Peyer's patch (tissue), 4 donors: ENCODE results near the gene CR1L. TPM values are rescaled to one million over a fixed set of nuclear protein-coding genes. Genes with fewer than 3 reads are reported as not detected.
"Not testable (repeated sequence)": the region's sequence is repeated elsewhere in the genome, so short reads cannot be mapped to it uniquely, and the experiment has no call there.

Experiments
- DNase-seq, 3 donors: peaks; one replicate each; pipeline ENCODE4 v3.0.0-alpha.2; 2017 to 2019
- H3K27ac ChIP-seq, 4 donors: fragments of 200-600 bp; sonication (generic); one replicate each; pipeline ENCODE4 v1.5.1; 2016 to 2019
- H3K27me3 ChIP-seq, 2 donors: fragments of 200-600 bp; sonication (generic); one replicate each; pipeline ENCODE4 v1.5.1; 2019
- H3K36me3 ChIP-seq, 3 donors: fragments of 200-600 bp; sonication (generic); one replicate each; pipeline ENCODE4 v1.5.1; 2016 to 2019
- H3K4me1 ChIP-seq, 4 donors: fragments of 200-600 bp; sonication (generic); one replicate each; pipeline ENCODE4 v1.5.1; 2016 to 2019
- H3K4me3 ChIP-seq, 4 donors: fragments of 200-600 bp; sonication (generic); 1 replicate in 3 of 4; 2 replicates in 1 of 4; pipeline ENCODE4 v1.5.1; 2016 to 2019; ENCODE audit warnings: mild to moderate bottlenecking in 1 of 4
- H3K9me3 ChIP-seq, 4 donors: fragments of 200-600 bp; sonication (generic); one replicate each; pipeline ENCODE4 v1.5.1; 2016 to 2019; ENCODE audit warnings: mild to moderate bottlenecking in 1 of 4
- CTCF ChIP-seq, 6 experiments: fragments of 450-650 bp in 4 of 6; fragments of 200-600 bp in 2 of 6; sonication (generic) in 1 of 6; IDR thresholded peaks; one replicate each; pipeline ENCODE4 v1.5.1; 2017 to 2019; ENCODE audit warnings: antibody characterized with exemption in 6 of 6, mild to moderate bottlenecking in 3 of 6, moderate library complexity in 1 of 6
- POLR2A ChIP-seq, 2 donors: fragments of 450-650 bp; IDR thresholded peaks; one replicate each; pipeline ENCODE4 v1.5.1; 2017; ENCODE audit warnings: antibody characterized with exemption in 2 of 2, mild to moderate bottlenecking in 2 of 2, moderate library complexity in 2 of 2
- small RNA-seq, 2 donors: library from RNA; depleted of rRNA; stranded (forward); fragments of <200 nt; gene quantifications; one replicate each; pipeline ENCODE3, GENCODE V24; 2016
- total RNA-seq, 4 donors: library from RNA; depleted of rRNA; stranded (reverse); fragments of >200 nt; gene quantifications; one replicate each; pipeline ENCODE4 v1.1.0, GENCODE V29; 2016

CR1L gene
- total RNA-seq, 4 donors from 2014 or later: not detected

- Histone ChIP-seq H3K27ac (no peak overlapping the region), H3K27me3 (no peaks in the 10 kb centered on the region), H3K9me3 (no peaks in the 10 kb centered on the region), H3K36me3 (peaks cover 0 to 78% (median 0%) of the 10 kb centered on the region in 3 donors), H3K4me3 (no peak overlapping the region), H3K4me1 (no peaks in the 10 kb centered on the region)
- TF ChIP-seq POLR2A (IDR thresholded peaks at IDR 0.05): no peak
- no peak for TF ChIP-seq CTCF (IDR thresholded peaks at IDR 0.05)
- peak in 1 of 3 donors; percentile 34 for DNase-seq
Measured at GRCh38 chr1:207762622-207763021, 117.7 kb downstream of the CR1L start.

GRCh38 chr1:207763091-207763490, 118.2 kb downstream of the CR1L start:
- Histone ChIP-seq H3K36me3 (peaks cover 0 to 74% (median 0%) of the 10 kb centered on the region in 3 donors), H3K4me3 (no peak overlapping the region), H3K27me3 (no peaks in the 10 kb centered on the region), H3K27ac (no peak overlapping the region), H3K9me3 (no peaks in the 10 kb centered on the region), H3K4me1 (no peaks in the 10 kb centered on the region)
- DNase-seq: peak in 1 of 3 donors; percentile 35
- TF ChIP-seq POLR2A (IDR thresholded peaks at IDR 0.05): no peak
- no peak for TF ChIP-seq CTCF (IDR thresholded peaks at IDR 0.05)

- H3K27me3 ChIP-seq: no peaks in the 10 kb centered on the region
- no peak overlapping the region for H3K4me3 ChIP-seq
- H3K4me1 ChIP-seq: no peaks in the 10 kb centered on the region
- no peaks in the 10 kb centered on the region for H3K9me3 ChIP-seq
- H3K27ac ChIP-seq: no peak overlapping the region
- TF ChIP-seq POLR2A (IDR thresholded peaks at IDR 0.05) (no peak), CTCF (IDR thresholded peaks at IDR 0.05) (no peak)
- peaks cover 0 to 74% (median 0%) of the 10 kb centered on the region in 3 donors for H3K36me3 ChIP-seq
- DNase-seq: no peak
Measured at GRCh38 chr1:207763972-207764371, 119.0 kb downstream of the CR1L start.

- no peaks in the 10 kb centered on the region for H3K4me1 ChIP-seq
- H3K4me3 ChIP-seq: no peak overlapping the region
- no peaks in the 10 kb centered on the region for H3K27me3 ChIP-seq
- no peaks in the 10 kb centered on the region for H3K9me3 ChIP-seq
- no peak for TF ChIP-seq POLR2A (IDR thresholded peaks at IDR 0.05)
- no peak for TF ChIP-seq CTCF (IDR thresholded peaks at IDR 0.05)
- H3K27ac ChIP-seq: no peak overlapping the region
- DNase-seq: no peak
- peaks cover 0 to 69% (median 0%) of the 10 kb centered on the region in 3 donors for H3K36me3 ChIP-seq
Measured at GRCh38 chr1:207766569-207766968, 121.6 kb downstream of the CR1L start.

DNA sequence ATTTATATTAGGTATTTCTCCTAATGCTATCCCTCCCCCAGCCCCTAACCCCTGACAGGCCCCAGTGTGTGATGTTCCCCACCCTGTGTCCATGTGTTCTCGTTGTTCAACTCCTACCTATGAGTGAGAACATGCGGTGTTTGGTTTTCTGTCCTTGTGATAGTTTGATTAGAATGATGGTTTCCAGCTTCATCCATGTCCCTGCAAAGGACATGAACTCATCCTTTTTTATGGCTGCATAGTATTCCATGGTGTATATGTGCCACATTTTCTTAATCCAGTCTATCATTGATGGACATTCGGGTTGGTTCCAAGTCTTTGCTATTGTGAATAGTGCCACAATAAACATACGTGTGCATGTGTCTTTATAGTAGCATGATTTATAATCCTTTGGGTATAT, 125.6 kb downstream of the CR1L start:
- H3K9me3 ChIP-seq, DNase-seq, H3K4me1 ChIP-seq, H3K27me3 ChIP-seq, H3K27ac ChIP-seq, H3K4me3 ChIP-seq: not testable (repeated sequence)
- H3K36me3 ChIP-seq: peaks cover 0 to 43% (median 0%) of the 10 kb centered on the region in 3 donors

Small RNAs within 50 kb of the gene (small RNA-seq; reads per million reads assigned to genes)
- gene RNA5SP534: 0 reads per million in 2 donors

Other genes starting within 250 kb of the CR1L start
- 10 to 100 TPM in 1 of 4 donors, 1 to 10 TPM in 1, under 1 TPM in 2; 0.53 to 12.4 (median 1.1) TPM for gene CR2, start 190.8 kb upstream of the CR1L start, total RNA-seq
- 10 to 100 TPM in 1 of 4 donors, 1 to 10 TPM in 2, under 1 TPM in 1; 0.88 to 23.9 (median 2.7) TPM for gene CR1, start 149.0 kb upstream of the CR1L start, total RNA-seq
- 100 to 1,000 TPM; 102 to 204 (median 176) TPM for gene CD46, start 106.9 kb downstream of the CR1L start, total RNA-seq